Measurements from ENCODE around the gene MEGF8. TPM values are rescaled to one million over a fixed set of nuclear protein-coding genes. Genes with fewer than 3 reads are reported as not detected.
A peak's percentile ranks its signal among the peaks of the same experiment; 100 is the strongest.

The MEGF8 gene
- total and polyA plus RNA-seq, 2 of the 13 experiments (the other 11 are each of a cell fraction or from before 2014, with no cell fraction given) = 4.0 to 8.8 TPM

DNA sequence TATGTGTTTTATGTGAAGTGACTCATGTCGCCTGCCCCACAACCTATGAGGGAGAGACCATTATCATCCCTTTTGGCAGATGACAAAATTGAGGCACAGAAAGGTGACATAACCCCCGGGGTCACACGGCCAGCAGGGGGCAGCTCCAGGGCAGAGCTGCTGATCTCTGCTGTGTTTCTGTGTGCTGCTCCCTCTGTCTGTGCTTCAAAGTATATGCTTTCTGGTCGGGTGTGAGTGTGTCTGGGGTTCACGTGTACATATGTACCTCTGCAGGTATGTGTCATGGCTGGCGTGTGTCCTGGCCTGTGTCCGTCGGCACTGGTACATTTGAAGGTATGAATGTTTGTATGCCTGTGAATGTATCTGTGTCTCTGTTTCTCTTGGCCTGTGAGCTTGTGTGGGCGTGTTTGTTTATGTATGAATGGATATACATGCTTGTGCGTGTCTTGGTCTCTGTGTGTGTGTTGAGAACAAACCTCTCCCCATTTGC lies 94.7 kb downstream of the MEGF8 start (continued):
- TF ChIP-seq ZNF773 (CRISPR knock-in tag; IDR thresholded peaks at IDR 0.05; ENCODE audit: borderline replicate concordance) (no peak), ZNF501 (CRISPR knock-in tag; IDR thresholded peaks at IDR 0.05) (0 out of 2 replicates have a peak, but pooled peaks have one; percentile 34), ZMYM2 (CRISPR knock-in tag; IDR thresholded peaks at IDR 0.05) (0 out of 2 replicates have a peak, but pooled peaks have one; percentile 54), XRCC5 (optimal IDR thresholded peaks at IDR 0.05; ENCODE audit: low read length) (peak; percentile 86), HMG20B (CRISPR knock-in tag; conservative IDR thresholded peaks at IDR 0.05) (no peak), ZBTB49 (CRISPR knock-in tag; IDR thresholded peaks at IDR 0.05; ENCODE audit: borderline replicate concordance) (no peak), TEAD3 (CRISPR knock-in tag; optimal IDR thresholded peaks at IDR 0.05; ENCODE audit: borderline replicate concordance) (peak; percentile 27), TP53 (CRISPR knock-in tag; conservative IDR thresholded peaks at IDR 0.05) (no peak), ZNF143 (CRISPR knock-in tag; IDR thresholded peaks at IDR 0.05) (0 out of 2 replicates have a peak, but pooled peaks have one; percentile 24), ZNF605 (CRISPR knock-in tag; IDR thresholded peaks at IDR 0.05) (no peak), LCORL (IDR thresholded peaks at IDR 0.05) (no peak), LCORL (CRISPR knock-in tag; IDR thresholded peaks at IDR 0.05) (no peak), FOSL2 (CRISPR knock-in tag; IDR thresholded peaks at IDR 0.05) (peak; percentile 48), HNF1B (CRISPR knock-in tag; IDR thresholded peaks at IDR 0.05) (0 out of 2 replicates have a peak, but pooled peaks have one; percentile 23), ZNF788 (CRISPR knock-in tag; IDR thresholded peaks at IDR 0.05; ENCODE audit: borderline replicate concordance) (peak; percentile 67; the same call in 1 of the 2 replicates), ESRRA (CRISPR knock-in tag; IDR thresholded peaks at IDR 0.05; ENCODE audit: low read depth) (peak; percentile 73), KLF13 (CRISPR knock-in tag; IDR thresholded peaks at IDR 0.05) (no peak), MED13 (CRISPR knock-in tag; IDR thresholded peaks at IDR 0.05) (no peak), RAD21 (CRISPR knock-in tag; IDR thresholded peaks at IDR 0.05) (peak; percentile 81), TEAD2 (CRISPR knock-in tag; IDR thresholded peaks at IDR 0.05) (no peak), DPF2 (CRISPR knock-in tag; IDR thresholded peaks at IDR 0.05; ENCODE audit: borderline replicate concordance, low read depth) (0 out of 2 replicates have a peak, but pooled peaks have one; percentile 22), GTF3A (CRISPR knock-in tag; conservative IDR thresholded peaks at IDR 0.05) (no peak)
- TF ChIP-seq, protein P1, sequence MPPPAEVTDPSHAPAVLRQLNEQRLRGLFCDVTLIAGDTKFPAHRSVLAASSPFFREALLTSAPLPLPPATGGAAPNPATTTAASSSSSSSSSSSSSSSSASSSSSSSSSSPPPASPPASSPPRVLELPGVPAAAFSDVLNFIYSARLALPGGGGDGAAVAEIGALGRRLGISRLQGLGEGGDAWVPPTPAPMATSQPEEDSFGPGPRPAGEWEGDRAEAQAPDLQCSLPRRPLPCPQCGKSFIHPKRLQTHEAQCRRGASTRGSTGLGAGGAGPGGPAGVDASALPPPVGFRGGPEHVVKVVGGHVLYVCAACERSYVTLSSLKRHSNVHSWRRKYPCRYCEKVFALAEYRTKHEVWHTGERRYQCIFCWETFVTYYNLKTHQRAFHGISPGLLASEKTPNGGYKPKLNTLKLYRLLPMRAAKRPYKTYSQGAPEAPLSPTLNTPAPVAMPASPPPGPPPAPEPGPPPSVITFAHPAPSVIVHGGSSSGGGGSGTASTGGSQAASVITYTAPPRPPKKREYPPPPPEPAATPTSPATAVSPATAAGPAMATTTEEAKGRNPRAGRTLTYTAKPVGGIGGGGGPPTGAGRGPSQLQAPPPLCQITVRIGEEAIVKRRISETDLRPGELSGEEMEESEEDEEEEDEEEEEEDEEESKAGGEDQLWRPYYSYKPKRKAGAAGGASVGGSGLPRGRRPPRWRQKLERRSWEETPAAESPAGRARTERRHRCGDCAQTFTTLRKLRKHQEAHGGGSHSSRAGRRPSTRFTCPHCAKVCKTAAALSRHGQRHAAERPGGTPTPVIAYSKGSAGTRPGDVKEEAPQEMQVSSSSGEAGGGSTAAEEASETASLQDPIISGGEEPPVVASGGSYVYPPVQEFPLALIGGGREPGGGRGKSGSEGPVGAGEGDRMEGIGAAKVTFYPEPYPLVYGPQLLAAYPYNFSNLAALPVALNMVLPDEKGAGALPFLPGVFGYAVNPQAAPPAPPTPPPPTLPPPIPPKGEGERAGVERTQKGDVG (CRISPR knock-in tag; IDR thresholded peaks at IDR 0.05; ENCODE audit: borderline replicate concordance) = no peak
- TF ChIP-seq, protein P2, sequence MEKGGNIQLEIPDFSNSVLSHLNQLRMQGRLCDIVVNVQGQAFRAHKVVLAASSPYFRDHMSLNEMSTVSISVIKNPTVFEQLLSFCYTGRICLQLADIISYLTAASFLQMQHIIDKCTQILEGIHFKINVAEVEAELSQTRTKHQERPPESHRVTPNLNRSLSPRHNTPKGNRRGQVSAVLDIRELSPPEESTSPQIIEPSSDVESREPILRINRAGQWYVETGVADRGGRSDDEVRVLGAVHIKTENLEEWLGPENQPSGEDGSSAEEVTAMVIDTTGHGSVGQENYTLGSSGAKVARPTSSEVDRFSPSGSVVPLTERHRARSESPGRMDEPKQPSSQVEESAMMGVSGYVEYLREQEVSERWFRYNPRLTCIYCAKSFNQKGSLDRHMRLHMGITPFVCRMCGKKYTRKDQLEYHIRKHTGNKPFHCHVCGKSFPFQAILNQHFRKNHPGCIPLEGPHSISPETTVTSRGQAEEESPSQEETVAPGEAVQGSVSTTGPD (CRISPR knock-in tag; IDR thresholded peaks at IDR 0.05) = no peak
